Testis (tissue), 2 donors: ENCODE results near the gene STX1A.

ENCODE experiments used
- CTCF ChIP-seq, 3 experiments: fragments of 450-650 bp in 2 of 3; fragments of 200-600 bp in 1 of 3; sonication (generic) in 1 of 3; IDR thresholded peaks; one replicate each; pipeline ENCODE4 v1.5.1; 2016 to 2019; ENCODE audit warnings: antibody characterized with exemption in 3 of 3, mild to moderate bottlenecking in 2 of 3, moderate library complexity in 1 of 3
- POLR2A ChIP-seq: fragments of 450-650 bp; IDR thresholded peaks from one replicate; pipeline ENCODE4 v1.6.1; 2017; ENCODE audit warnings: antibody characterized with exemption, mild to moderate bottlenecking, moderate library complexity

- TF ChIP-seq POLR2A (no peak), CTCF (IDR thresholded peaks at IDR 0.05) (no peak)
Measured at GRCh38 chr7:73758581-73759138, 39.2 kb upstream of the STX1A start.
